ENCODE data around the gene RIPOR2.

DNA sequence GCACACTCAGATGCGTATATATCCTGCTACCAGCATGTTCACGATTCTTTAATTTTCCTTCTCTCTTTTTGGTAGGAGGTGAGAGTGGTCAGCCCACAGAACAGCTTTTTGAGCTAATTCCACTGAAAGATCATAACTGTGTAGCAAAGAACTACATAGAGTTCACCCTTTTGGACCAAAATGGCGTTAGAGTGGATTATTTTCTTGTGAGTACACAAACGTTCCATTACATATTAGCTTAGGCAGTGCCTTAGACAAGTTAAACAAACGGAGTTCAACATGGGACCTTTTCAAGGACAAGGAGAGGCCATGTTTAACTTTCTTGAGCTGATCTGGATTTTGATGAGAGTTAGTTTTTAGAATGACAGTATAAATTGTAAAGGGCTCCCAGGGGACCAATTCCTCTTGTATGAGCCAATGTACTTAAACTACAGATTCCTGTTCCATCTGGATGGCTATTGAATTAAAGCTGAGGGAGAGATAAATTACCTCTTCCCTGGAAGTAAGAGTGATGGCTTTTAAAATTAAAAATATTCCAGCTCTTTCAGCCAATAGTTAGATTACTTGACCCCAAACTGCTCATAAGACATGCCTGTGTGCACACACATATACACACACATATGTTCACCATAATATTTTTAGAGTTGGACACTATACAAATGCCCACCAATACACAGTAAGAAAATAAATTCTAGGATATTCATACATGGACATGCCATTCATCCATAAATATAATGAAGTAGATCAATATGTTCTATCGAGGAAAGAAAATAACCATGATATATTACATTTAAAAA, 111.4 kb downstream of the RIPOR2 start:
- TF ChIP-seq CTCF (IDR thresholded peaks at IDR 0.05): no peak
- no peak for TF ChIP-seq POLR2AphosphoS5 (IDR thresholded peaks at IDR 0.05; ENCODE audit: insufficient read depth in 1 of 2, low read depth in 1 of 2)
